ENCODE data around the gene GBP6. TPM values are rescaled to one million over a fixed set of nuclear protein-coding genes. Genes with fewer than 3 reads are reported as not detected.
A peak's percentile ranks its signal among the peaks of the same experiment; 100 is the strongest.
"Not testable (repeated sequence)": the region's sequence is repeated elsewhere in the genome, so short reads cannot be mapped to it uniquely, and the experiment has no call there.

The GBP6 gene
- total and polyA plus RNA-seq, 10 donors = 0.02 to 0.46 (median 0.24) TPM

DNA sequence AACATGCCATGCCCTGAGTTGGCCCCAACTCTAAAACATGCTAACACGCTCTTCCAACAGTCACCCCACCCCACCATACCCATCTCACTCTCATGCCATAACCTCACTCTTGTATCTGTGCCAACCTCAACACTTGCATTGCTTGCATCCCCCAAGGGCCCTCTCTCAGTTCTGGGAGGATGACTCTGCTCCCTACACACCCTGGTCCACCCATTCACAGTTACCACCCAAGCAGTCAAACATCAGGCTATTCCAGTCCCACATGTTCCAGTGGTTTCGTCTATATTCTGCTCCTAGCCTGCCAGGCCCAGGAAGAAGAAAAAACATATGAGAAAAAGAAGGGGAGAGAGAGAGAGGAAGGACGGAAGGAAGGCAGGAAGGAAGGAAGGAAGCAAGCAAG is 31.0 kb downstream of the GBP6 start:
- no peak for DNase-seq
- peaks cover 0 to 15% (median 5%) of the 10 kb centered on the region in 8 donors for H3K9me3 ChIP-seq
- no peak overlapping the region for H3K4me3 ChIP-seq
- H3K27me3 ChIP-seq (replicated peaks in 1 of 7) = no peaks in the 10 kb centered on the region
- TF ChIP-seq POLR2AphosphoS5 (IDR thresholded peaks at IDR 0.05) (no peak), POLR2A (IDR thresholded peaks at IDR 0.05) (no peak)
- TF ChIP-seq, protein P1, sequence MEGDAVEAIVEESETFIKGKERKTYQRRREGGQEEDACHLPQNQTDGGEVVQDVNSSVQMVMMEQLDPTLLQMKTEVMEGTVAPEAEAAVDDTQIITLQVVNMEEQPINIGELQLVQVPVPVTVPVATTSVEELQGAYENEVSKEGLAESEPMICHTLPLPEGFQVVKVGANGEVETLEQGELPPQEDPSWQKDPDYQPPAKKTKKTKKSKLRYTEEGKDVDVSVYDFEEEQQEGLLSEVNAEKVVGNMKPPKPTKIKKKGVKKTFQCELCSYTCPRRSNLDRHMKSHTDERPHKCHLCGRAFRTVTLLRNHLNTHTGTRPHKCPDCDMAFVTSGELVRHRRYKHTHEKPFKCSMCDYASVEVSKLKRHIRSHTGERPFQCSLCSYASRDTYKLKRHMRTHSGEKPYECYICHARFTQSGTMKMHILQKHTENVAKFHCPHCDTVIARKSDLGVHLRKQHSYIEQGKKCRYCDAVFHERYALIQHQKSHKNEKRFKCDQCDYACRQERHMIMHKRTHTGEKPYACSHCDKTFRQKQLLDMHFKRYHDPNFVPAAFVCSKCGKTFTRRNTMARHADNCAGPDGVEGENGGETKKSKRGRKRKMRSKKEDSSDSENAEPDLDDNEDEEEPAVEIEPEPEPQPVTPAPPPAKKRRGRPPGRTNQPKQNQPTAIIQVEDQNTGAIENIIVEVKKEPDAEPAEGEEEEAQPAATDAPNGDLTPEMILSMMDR (IDR thresholded peaks at IDR 0.05 in 8 of 11, conservative IDR thresholded peaks at IDR 0.05 in 3 of 11) = no peak
- H3K27ac ChIP-seq = no peak overlapping the region
- H3K36me3 ChIP-seq = no peaks in the 10 kb centered on the region
- 75 to 89% (median 76%) methylated on average over 3 of the region's 3 CpGs for WGBS, 5 donors
- intact Hi-C loops (cut with DNase I; ENCODE audit: low total_unique reads) = no loop called here
- no peaks in the 10 kb centered on the region for H3K4me1 ChIP-seq

GRCh38 chr1:89396902-89397301 is 33.0 kb downstream of the GBP6 start:
- H3K4me1 ChIP-seq = no peaks in the 10 kb centered on the region
- H3K36me3 ChIP-seq = no peaks in the 10 kb centered on the region
- TF ChIP-seq POLR2AphosphoS5 (IDR thresholded peaks at IDR 0.05) (no peak), POLR2A (IDR thresholded peaks at IDR 0.05) (no peak)
- TF ChIP-seq, protein P1 (IDR thresholded peaks at IDR 0.05 in 8 of 11, conservative IDR thresholded peaks at IDR 0.05 in 3 of 11) = no peak
- H3K9me3 ChIP-seq = peaks cover 0 to 15% (median 5%) of the 10 kb centered on the region in 8 donors
- no peak overlapping the region for H3K27ac ChIP-seq
- intact Hi-C loops (cut with DNase I; ENCODE audit: low total_unique reads) = no loop called here
- no peaks in the 10 kb centered on the region for H3K27me3 ChIP-seq (replicated peaks in 1 of 7)
- DNase-seq = no peak
- H3K4me3 ChIP-seq = no peak overlapping the region

GRCh38 chr1:89405275-89405929 is 41.5 kb downstream of the GBP6 start:
- TF ChIP-seq, protein P1 (IDR thresholded peaks at IDR 0.05 in 8 of 11, conservative IDR thresholded peaks at IDR 0.05 in 3 of 11) = no peak
- no peak for TF ChIP-seq POLR2AphosphoS5 (IDR thresholded peaks at IDR 0.05)
- no peak for TF ChIP-seq POLR2A (IDR thresholded peaks at IDR 0.05)
- peaks cover 0 to 3% (median 0%) of the 10 kb centered on the region in 6 donors for H3K36me3 ChIP-seq
- no peak overlapping the region for H3K27ac ChIP-seq
- no peaks in the 10 kb centered on the region for H3K27me3 ChIP-seq (replicated peaks in 1 of 7)
- 81 to 93% (median 92%) methylated on average over 11 of the region's 11 CpGs for WGBS, 5 donors
- H3K4me1 ChIP-seq = peaks cover 0 to 36% (median 2%) of the 10 kb centered on the region in 6 donors
- DNase-seq = no peak
- no peaks in the 10 kb centered on the region for H3K9me3 ChIP-seq
- H3K4me3 ChIP-seq = no peak overlapping the region
- intact Hi-C loops (cut with DNase I; ENCODE audit: low total_unique reads) = no loop called here

GRCh38 chr1:89407360-89407759 is 43.5 kb downstream of the GBP6 start:
- H3K27ac ChIP-seq = peak overlapping the region; percentile 41 to 82 (median 68)
- 0 to 3% (median 0%) methylated on average over 1 of the region's 1 CpG for WGBS, 5 donors
- peaks cover 0 to 36% (median 2%) of the 10 kb centered on the region in 6 donors for H3K4me1 ChIP-seq
- no peaks in the 10 kb centered on the region for H3K9me3 ChIP-seq
- intact Hi-C loops (cut with DNase I; ENCODE audit: low total_unique reads) = no loop called here
- TF ChIP-seq POLR2A (IDR thresholded peaks at IDR 0.05) (no peak), POLR2AphosphoS5 (IDR thresholded peaks at IDR 0.05) (no peak)
- TF ChIP-seq, protein P1 (IDR thresholded peaks at IDR 0.05 in 8 of 11, conservative IDR thresholded peaks at IDR 0.05 in 3 of 11) = no peak
- H3K4me3 ChIP-seq = peak overlapping the region; percentile 9 to 59 (median 22)
- DNase-seq = no peak
- H3K27me3 ChIP-seq (replicated peaks in 1 of 7) = no peaks in the 10 kb centered on the region
- peaks cover 0 to 4% (median 0%) of the 10 kb centered on the region in 6 donors for H3K36me3 ChIP-seq

GRCh38 chr1:89407768-89408167 is 43.9 kb downstream of the GBP6 start:
- peaks cover 0 to 36% (median 2%) of the 10 kb centered on the region in 6 donors for H3K4me1 ChIP-seq
- H3K4me3 ChIP-seq = peak overlapping the region; percentile 9 to 59 (median 22)
- intact Hi-C loops (cut with DNase I; ENCODE audit: low total_unique reads) = not testable (repeated sequence)

More at GRCh38 chr1:89407768-89408167, 43.9 kb downstream of the GBP6 start:
- peak overlapping the region; percentile 41 to 82 (median 68) for H3K27ac ChIP-seq
- not testable (repeated sequence) for H3K9me3 ChIP-seq; H3K27me3 ChIP-seq (replicated peaks in 1 of 7); DNase-seq; H3K36me3 ChIP-seq
- 18 to 48% (median 26%) methylated on average over 2 of the region's 2 CpGs for WGBS, 5 donors
